Glomerular visceral epithelial cell (primary cell): Measurements from ENCODE around the gene HPGD.
A peak's percentile ranks its signal among the peaks of the same experiment; 100 is the strongest.

ENCODE experiments used
- DNase-seq: peaks from one replicate; pipeline ENCODE4 v3.0.0-alpha.2; 2016; ENCODE audit errors: extremely low spot score

HPGD gene

DNA sequence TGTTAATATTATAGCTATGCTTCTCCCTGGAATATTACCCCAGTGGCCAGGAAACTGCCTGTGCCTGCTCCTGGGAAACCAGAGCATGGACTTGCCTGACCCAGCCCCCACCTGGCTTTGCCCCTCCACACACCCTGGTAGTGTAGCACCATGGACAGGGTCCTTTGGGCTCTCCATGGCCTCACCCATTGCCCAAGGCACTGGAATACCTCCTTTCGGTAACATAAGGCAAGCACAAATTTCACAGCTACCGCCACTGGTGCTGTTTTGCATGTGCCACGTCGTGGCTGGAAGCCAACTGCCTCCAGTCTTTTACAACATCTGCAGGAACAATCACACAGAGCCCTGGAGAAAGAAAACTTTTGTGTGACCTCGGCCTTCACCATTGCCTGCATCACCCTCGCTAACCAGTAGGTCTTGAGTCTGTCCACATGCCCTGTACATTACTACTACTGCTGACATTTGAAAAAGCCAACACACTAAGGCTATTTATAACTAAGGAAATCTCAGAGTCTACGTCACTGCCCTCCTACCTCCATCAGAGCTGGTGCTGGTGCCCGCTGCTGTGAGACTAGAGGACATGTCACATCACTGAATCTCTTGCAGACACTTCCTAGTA lies 47.7 kb downstream of the HPGD start:
- DNase-seq: no peak

DNA sequence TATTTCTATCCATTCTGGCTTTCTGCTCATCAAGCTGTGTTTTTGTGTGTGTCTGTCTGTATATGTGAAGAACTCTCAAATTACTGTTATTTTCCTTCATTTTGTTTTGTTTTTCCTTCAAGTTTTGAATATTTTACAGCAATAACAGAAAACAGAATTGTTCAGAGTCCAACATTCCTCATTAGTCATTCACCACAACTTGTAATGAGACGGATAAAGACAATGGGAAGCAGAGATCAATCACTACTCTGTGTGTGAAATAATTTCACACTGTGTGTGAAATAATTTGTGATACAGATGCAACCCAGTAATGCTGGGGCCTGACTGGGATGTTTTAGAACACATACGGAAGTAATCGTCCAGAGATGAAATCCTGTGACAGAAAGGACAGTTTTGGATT lies 55.2 kb downstream of the HPGD start:
- DNase-seq: no peak

DNA sequence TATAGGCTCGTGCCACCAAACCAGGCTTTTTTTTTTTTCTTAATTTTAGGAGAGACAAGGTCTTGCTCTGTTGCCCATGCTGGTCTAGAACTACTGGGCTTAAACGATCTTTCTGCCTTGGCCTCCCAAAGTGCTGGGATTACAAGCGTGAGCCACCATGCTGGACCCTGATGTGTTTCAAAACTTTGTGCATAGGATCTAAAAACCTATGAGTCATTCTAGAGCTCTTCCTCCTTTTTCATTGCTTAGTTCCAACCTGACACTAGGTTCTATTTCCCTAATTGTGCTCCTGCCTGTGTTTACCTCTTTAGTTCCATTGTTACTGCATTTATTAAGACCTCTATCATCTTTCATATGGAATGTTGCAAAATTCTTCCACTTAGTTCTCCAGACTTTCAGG lies 57.3 kb downstream of the HPGD start:
- DNase-seq: no peak

DNA sequence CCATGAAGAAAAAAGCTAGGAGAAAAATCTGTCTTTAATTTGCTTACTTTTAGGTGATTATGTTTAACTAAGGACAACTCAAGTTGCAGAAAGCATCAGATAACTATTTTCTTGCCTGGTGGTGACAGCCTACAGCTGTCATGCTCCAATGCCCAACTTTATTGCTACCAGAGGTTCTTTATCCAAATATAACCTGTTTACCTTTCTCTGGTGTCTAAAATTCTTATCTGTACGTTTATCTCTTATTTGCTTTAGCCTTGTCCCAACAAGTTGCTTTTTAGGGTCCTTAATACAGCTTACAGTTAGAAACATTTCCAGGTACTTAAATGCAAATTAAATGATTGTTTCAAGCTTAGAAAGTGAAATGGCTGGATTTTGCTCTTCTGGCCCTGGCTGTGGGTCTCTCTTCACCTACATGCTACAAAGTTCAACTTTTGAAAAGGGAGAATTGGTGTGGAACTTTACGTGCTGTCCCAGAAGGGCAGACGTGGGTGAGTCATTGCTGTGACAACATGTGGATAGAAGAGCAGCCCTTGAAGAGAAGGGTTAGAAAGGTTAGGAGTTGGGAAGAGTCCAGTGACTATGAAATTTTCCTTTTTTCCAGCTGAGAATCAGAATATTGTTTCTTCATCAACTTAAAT lies 60.7 kb downstream of the HPGD start:
- peak; percentile 12 for DNase-seq

DNA sequence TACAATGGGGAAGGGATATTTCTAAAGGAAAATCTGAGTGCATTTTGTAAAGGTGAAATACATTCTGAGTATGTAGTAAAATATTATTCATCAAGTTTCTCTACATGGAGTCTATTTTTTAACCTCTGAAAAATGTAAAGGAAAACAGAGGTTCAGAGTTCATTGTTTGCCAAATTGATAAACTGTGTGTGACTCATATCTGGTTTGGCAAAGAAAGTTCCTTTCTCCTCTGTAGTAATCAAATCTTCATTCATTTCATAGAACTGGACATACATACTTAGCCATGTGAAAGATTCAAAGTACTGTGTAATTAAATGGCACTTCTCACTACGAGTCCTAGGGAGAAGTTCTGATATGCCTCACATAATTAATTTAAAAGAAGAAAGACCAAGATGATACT lies 61.6 kb downstream of the HPGD start:
- DNase-seq: no peak

DNA sequence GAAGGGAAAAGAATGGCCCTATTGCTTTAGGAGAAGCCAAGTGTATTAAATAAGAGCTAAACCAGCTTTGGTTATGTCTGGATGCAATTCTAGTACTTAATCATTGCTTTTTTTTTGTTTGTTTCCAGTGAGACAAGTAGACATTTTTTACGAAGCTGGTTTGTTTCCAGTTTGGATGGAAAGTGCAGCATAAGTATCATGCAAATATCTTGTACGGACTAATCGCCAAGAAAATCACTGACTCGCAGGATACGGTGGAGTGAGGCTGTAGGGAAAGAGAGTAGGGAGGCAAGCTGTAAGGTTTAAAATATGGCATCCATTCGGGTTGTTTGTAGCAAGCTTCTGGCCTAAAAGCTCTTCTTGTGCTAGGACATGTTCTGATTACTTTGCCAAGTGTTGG lies 64.8 kb downstream of the HPGD start:
- no peak for DNase-seq

DNA sequence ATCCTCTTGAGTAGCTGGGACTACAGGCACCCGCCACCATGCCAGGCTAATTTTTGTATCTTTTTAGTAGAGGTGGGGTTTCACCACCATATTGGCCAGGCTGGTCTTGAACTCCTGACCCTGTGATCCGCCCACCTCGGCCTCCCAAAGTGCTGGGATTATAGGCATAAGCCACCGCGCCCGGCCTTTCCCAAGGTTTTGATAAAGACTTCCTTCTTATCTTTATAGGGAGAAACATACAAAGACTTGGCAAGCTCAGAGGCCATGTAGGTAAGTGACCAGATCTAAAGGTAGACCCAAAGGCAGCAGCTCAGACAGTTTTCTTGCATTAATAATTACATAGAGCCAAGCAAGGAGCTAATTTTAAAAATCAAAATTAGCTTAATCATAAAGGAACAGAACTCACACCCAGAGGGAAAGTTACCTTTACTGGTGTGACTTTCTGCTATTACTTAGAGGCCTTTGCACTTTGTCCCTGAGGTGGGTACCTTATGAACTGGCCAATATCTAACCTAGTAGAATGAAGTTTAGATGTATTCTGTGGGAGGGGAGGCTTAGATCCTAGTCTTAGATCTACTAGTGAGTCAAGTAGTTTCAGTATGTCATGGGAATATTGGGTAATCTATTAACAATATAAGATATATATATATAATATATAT lies 67.3 kb downstream of the HPGD start:
- no peak for DNase-seq

DNA sequence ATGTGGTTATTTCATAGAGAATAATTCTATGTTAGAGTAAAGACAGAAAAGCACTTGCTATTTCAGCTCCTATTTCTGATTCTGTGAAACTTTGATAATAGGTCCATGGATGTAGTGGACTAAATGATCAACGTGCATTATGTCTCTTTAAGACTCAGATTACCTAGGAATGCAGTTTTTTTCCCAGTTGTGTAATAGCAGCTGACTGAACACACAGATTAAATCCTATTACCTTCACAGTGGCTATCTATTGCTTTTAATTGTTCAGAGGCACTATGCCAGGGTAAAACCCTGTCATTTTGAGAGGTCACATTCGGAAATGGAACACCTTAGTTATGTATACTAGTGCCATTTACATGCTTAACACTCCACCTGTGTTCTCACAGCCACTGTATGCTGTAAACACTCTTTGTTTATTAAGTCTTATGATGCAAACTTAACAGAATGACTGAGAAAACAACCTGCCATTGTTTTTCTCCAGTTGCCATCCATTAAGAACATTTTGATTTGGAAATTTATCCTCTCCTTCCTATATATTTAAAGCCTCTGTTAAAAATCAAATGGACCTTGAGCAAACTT lies 70.5 kb downstream of the HPGD start:
- DNase-seq: no peak

DNA sequence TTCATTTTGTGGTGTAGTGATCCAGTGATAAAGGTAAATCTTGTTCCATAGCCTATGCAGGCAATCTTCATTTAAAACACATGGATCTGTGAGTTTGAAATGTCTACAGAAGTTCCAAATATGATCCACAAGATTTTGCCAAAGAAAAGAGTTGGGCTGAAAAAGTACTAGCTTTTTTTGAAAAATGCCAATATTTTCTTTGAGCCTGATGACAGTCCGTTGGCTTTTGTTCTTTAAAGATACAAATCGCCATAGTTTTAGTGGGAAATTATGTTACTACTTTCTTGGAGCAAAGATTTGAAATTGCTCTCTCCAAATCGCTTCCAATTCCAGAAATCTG lies 71.5 kb downstream of the HPGD start:
- DNase-seq: no peak

DNA sequence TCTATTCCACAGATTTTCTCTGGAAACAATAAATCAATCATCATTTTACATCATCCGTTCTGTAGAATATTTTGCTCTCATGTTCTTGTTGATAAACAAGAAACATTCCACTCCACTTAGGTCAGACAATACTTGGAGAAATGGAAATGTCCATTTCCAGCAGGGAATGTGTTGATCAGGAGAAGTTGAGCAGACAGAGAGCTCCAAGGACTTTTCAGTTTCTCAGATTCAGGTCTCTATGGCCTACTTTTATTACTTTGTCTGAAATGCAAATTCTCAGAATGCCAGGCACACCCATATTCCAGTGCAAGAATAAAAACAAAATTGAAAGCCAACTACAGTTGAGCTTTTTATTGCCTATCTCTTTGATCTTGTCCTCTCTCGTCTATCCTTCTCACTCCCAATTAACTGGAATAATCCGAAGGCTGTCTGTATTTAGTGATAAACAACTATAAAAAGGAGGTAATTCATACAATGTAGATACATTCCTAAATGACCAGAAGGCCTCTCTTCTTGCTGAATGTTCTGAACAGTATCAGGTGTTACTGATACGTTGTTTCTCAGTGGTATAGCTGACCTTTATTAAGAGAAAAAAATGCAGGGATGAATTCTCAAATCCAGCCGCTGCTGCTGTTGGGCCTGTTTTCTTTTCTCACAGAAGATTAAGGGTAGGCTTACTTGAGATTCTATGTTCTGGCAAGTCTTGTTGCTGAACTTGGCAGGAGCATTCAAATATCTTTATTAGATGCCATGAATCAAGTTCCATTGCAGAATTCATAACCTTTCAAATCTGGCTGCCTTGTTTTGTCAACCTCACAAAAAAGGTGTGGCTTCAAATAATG lies 72.1 kb downstream of the HPGD start:
- DNase-seq: no peak

DNA sequence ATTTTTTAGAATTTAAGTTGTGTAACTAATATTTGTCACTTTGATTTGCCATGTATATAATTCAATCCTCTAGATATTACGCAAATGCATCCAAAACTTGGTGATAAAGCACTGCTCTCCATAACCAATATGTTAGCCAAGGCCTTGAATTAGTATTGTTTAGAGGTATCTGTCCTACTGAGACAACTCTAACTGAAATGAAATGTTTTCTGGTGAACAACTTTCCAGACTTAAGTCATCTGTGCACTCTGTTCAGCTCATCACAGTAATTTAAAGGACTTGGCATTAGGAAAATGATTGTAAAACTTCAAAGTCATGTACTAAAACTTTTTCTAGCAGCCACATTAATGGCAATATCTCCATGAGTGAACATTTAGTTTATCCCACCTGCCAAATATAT lies 73.1 kb downstream of the HPGD start:
- no peak for DNase-seq

DNA sequence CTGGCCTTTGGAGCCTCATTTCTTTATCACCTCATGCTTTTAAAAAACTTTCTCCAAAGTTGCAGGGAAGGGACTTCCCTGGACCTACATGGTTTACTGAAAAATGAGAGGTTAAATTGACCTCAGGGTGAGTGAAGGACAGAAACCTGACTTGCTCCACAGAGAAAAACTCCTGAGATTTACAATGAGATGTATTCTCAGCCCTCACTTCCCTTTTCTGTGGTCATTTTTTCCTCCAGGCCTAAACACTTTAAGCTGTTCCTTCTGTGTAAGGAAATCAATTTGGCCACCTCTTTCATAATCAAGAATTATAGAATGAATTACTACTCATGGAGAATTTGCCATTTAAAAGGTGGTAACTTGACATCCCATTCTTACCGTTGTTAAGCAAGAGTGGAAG lies 77.9 kb downstream of the HPGD start:
- DNase-seq: no peak
